ENCODE results near the gene ZNF775.

The ZNF775 gene

GRCh38 chr7:150444674-150445365 is 65.7 kb downstream of the ZNF775 start:
- no peak for DNase-seq

GRCh38 chr7:150446288-150446938 is 67.3 kb downstream of the ZNF775 start:
- DNase-seq = no peak
